Nucleus accumbens (tissue), 56 donors: ENCODE measurements around the gene TOMM7.
A peak's percentile ranks its signal among the peaks of the same experiment; 100 is the strongest.
"Not testable (repeated sequence)": the region's sequence is repeated elsewhere in the genome, so short reads cannot be mapped to it uniquely, and the experiment has no call there.

Experiments used
- DNase-seq, 56 donors: peaks; one replicate each; lab custom pipeline; 2025; lab: John Stamatoyannopoulos, UW

TOMM7 gene

DNA sequence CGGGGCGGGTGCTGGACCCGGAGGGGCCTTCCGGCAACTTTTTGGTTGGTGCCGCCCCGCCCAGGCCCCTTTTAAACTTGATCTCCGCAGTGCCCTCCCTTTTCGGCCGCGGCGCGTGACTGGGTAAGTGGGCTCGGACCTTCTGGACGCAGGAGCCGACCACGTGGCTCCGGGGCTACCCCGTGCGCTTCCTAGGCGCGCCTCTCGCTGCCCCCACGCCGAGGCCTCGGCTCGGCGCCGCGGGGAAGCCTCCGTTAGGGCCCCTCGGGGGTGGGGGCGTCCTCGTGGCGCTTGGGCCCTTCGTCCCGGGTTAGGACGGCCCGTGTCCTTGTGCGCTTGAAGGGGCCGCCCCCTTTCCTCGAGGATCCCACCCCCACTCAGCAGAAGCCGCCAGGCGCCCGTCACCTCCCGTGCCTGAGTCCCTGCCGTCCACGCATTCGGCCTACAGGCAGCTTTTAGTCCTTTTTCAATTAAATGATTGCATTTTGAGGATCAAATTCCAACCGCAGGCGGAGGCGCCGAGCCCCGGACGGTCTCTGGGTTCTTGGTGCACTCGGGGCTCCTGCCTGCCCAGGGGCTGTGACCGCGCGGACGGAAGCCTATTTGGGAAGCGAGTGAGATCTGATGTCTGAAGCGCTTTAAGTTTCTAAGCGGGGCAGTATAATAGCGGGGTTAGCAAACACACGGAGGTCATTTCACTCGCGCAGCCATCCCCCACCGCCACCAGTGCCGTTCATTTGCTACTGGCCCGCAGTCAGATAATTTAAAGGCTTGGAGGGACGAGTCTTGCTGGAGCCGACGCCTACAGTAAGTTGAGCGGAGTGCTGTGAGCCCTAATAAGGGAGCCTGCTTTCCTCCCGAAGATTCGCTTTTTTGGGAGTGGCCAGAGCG, 31.8 kb upstream of the TOMM7 start:
- peak in 39 of 56 donors; percentile 14 to 83 (median 44) for DNase-seq

DNA sequence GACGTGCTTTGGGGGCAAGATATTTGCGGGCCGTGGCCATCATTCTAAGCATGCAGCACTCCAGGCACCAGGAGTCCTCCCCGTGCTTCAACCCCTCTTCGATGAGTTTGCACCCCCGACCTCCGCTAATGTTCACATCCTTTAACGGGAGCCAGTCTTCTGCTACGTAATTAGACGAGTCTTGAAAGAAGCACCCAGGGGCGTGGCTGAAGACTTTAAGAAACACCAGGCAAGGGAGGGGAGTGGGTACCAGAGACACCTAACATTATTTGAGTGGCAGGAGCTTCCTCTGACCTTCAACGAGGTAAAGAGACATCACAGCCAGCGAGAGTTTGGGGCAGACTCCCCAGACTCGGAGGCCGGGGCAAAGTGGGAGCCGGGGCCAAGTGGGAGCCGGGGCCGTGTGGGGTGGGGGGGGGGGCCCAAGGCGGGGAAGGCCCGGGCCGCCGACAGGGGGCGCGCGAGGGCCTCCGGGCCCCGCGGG, 31.1 kb upstream of the TOMM7 start:
- DNase-seq, result peak in 1 of 56 donors; percentile 38

DNA sequence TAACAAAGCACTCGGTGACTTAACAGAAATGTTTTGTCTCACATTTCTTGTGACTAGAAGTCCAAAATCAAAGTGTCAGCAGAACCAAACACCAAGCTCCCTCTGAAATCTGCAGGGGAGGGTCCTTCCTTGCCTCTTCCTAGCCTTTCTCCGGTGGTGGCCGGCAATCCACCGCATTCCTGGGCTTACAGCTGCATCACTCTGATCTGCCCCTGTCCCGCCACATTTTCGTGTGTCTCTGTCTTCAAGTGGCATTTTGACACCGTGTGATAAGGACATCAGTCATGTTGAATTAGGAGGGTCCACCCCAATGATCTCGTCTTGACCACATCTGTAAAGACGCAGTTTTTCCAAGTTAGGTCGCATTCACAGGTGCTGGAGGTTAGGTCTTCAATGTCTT, 30.5 kb upstream of the TOMM7 start:
- DNase-seq, result no peak

DNA sequence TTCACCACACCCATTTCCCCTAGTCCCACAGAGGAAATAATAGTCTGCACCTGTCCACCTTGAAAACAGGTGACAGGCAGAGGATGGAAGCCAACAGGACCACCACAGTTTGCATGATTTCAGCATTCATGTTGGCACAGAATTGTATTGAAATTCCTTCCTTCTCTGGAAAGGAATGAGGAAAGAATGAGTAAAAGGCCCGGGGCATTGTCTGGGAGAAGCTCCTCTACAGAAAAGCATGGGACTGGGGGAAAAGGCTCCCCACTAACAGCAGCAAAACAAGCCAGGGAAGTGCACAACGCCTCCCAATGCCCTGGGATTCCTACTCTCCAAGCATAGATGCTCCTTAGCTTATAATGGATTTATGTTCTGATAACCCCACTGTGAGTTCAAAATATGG, 28.5 kb upstream of the TOMM7 start:
- no peak for DNase-seq

DNA sequence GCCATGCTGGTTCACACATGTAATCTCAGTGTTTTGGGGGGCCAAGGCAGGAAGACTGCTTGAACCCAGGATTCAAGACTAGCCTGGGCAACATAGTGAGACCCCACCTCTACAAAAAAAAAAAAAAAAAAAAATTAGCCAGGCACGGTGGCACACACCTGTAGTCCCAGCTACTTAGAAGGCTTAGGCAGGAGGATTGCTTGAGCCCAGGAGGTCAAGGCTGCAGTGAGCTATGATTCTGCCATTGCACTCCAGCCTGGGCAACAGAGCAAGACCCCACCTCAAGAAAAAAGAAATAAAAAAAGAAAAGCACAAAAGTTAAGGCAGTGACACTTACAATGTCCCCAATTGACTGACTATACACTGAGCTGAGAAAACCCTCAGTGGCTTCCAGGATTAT, 27.7 kb upstream of the TOMM7 start:
- not testable (repeated sequence) for DNase-seq

DNA sequence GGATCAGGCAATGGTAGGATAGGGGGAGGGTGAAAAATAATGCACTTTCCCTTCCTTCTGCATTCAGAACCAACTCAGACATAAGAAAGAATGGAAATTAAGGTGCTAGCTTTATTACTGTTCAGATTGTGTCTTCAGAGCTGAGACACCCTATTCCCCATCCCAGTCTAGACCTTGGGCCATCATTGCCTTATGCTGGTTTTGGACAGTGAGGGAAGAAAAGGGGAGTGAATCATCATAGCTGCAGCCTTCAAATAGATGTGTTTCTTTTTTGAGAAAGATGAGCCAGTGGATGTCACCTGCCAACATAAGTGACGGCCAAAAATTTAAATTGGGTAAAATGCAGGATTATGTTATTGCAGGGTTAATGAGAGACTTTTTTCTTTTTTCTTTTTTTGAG, 27.0 kb upstream of the TOMM7 start:
- DNase-seq, result no peak

DNA sequence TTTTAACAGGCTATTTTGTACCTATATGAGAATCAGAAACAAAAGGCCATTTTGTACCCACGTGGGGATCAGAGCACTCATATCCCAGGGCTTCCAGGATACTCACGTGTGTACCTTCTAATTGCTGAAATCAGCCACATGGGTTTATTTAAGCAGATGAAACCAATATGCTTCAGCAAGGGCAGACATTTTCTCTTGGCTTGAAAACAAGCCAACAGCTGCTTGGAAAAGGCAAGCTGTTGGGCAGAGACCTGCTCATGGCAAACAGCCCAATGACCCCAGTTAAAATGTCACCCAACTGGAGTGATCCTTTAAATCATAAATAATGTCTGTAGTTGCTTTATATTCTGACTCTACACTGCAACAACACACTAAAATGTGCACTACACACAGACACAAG, 26.5 kb upstream of the TOMM7 start:
- DNase-seq, result no peak

DNA sequence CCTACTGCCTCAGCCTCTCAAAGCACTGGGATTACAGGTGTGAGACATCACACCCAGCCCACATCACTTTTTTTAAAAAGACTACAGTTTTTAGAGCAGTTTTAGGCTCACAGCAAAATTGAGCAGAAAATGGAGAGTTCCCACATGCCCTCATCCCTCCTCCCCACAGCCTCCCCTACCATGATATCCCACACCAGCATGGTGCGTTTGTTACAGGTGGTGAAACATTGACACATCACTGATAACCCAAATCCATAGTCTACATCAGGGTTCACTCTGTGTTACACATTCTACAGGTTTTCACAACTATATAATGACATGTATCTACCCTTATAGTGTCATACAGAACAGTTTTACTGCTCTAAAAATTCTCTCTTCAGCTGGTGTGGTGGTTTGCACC, 24.3 kb upstream of the TOMM7 start:
- no peak for DNase-seq

DNA sequence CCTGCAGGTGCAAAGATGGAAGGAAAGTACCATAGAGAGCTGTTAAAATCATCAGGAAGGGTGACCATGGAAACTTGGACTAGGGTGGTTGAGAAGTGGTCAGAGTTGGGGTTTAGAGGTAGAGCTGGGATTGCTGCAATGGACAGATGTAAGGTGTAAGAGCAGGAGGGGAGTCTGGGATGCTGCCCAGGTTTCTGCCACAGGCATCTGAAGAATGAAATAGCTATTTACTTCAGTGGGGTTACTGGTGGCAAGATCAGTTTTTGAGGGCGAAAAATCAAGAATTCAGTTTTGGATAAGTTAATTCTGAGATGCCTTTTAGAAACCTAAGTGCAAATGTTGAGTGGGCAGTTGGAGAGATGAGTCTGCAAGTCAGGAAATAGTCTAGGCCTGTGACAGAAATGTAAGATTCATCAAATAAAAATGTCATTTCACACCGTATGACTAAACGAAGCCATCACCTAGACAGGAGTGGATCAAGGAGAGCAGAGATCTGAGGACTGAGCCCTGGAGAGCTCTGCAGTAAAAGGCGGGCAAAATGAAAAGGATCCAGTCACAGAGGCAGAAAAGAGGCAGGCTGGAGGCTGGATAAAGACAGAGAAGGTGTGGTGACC, 22.7 kb upstream of the TOMM7 start:
- DNase-seq, result no peak

DNA sequence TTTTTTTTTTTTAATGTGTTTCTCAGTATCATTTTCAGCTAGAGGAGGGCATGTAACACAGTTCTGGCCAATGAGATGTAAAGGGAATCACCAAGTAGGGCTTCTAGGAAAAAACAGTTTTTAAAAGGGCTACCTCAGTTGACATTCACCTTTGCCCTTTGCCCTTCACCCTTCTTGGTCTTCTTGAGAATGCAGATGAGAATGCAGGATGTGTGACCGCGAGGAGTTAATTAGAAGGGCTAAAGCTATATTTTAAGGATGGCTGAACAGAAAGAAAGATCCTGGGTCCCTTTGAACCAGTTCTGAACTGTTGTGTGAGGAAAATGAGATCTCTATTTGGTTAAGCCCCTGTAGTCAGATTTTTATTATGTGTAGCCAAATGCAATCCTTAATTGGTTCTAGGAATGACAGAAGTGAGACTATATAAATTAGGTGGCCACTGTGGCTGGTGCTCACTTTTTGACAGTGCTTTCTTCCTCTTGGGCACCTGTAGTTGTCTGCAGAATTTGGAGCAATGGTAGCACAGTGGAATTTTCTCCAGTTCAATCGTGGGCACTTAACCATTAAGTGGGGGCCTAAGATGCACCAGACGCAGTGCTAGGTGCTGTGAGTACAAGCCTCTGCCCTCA, 21.1 kb upstream of the TOMM7 start:
- DNase-seq, result no peak

DNA sequence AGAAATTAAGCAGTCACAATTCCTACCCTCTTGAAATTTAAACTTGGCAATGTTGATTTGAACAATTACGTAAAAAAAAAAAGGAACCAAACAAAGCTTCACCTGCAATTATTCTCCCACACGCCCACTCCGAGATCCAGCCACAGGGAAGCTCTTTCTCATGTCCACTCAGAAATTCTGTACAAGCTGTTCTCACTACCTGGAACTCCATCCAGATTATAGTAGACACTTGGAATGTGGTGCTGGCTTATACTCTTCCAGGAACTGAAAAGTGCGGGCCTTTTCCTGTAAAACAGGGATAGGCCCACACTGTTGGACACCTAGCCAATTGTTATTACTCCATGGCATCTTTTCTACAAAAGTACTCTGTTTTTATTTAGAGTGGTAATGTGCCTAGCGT, 20.3 kb upstream of the TOMM7 start:
- no peak for DNase-seq

DNA sequence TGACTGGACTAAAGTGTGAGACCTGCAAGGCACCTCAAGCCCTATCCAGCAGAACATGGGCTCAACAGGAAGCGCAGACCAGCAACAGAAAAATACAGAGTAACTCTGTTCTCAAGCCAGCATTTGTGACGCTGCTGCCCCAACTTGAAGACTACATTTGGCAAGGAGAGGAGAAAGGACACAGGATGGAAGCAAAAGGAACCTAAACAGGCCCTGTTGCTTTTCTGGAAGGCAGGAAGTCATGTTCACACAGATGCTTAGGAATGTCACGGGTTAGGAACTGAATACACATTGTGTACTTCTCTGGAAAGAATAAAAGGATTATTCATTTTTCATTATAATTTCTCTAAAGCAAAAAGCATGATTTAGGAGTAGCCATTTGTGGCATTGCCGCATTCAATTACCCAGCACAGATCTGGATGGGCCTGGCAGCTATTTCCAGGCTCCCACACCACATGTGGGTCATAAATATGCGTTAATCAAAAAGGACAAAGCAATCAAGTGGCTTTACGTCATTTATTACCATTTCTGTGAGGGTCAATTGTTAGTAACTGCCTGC, 19.8 kb upstream of the TOMM7 start:
- DNase-seq, result peak in 16 of 56 donors; percentile 13 to 53 (median 28)

DNA sequence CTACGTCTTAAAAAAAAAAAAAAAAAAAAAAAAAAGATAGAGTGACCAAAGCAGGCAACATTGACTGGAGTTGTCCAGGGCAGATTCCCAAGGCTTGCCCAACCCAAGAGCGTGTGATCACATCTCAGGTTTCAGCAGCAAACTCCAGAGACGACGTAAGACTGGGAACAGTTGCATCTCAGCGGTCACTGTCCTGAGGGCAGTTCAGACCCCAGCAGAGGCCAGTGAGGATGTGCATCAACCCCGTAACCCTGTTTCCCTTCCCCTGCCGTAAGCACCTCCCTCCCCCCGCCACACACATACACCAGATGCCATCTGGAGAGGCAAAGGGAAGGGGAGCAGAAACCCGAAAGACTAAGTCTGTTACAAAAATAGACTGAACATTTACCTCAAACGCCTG, 19.3 kb upstream of the TOMM7 start:
- peak in 1 of 56 donors; percentile 25 for DNase-seq

DNA sequence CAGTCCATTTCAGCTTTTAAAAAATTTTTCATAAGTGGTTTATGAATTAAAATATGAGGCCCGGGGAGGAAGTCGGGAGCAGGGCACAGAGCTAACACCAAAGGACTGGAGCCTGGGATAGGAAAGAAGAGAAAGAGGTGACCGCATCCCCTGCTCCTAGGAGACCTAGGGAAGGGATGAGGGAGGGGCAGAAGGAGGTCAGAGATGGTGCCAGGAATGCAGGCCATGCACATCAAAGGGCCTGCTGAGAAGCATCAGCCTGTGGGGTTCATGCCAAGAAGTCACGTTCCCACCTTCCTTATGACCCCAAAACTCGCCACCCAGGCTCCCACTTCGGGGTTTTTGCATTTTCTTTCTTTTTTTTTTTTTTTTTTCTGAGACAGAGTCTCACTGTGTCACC, 14.7 kb upstream of the TOMM7 start:
- DNase-seq, result no peak

DNA sequence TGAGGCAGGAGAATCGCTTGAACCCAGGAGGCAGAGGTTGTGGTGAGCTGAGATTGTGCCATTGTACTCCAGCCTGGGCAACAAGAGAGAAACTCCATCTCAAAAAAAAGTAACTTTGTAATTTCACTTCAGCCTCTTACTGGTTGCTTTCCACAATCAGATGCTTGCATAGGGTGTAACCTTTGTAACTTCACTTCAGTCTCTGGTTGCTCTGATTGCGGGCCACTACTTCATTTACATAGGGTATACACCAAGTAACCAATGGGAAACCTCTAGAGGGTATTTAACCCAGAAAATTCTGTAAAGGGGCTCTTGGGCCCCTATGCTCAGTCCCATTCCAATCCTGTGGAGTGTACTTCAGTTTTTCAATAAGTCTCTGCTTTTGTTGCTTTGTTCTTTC, 13.9 kb upstream of the TOMM7 start:
- not testable (repeated sequence) for DNase-seq

DNA sequence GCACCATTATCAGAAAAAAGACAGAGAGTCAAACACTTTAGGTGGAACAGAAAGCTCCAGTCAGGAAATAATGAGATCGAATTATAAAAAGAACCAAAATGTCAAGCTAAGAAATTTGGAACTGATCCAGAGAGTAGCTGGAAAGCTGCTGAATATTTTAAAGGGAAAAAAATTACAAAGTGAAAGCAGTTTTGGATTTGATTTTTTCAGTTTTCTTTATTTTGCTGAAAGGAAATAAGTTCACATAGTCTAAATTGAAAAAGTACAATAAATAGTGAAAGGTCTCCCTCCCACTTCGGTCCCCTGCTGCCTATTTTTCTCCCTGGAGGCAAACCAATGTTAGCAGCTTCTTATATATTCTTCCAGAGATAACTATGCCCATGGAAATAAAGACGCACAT, 11.3 kb upstream of the TOMM7 start:
- DNase-seq, result no peak

DNA sequence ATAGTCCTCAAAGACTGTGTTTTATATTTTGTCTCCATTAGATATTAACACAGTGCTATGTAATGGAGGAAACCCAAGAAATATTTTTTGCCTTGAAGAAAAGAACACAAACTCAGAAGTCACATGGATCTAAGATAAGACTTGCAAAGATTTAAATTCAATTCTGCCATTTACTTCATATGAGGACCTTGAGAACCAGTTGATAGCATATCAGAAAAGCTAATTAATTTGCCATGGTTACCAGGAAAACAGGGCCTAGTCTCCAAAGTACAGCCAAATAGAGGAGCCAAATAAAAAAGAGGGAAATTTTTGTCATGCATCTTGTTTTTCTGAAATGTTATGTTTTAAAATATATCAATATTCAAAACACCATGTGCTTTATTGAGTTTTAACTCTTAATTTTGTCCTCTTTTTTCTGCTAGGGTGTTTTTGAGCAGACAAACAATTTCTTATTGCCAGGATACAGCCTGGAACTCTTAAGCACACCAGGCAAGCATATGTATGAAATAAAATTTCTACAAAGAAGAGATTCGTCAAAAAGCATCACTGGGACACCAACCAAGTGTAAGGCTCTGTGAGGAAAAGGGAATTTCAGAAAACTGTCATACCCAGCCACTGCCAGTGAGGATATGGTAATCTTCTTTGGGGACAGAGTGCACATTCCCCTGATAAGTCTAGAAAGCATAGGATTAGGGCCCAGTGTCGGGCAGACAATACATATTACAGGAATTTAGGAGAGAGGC, 10.6 kb upstream of the TOMM7 start:
- no peak for DNase-seq

DNA sequence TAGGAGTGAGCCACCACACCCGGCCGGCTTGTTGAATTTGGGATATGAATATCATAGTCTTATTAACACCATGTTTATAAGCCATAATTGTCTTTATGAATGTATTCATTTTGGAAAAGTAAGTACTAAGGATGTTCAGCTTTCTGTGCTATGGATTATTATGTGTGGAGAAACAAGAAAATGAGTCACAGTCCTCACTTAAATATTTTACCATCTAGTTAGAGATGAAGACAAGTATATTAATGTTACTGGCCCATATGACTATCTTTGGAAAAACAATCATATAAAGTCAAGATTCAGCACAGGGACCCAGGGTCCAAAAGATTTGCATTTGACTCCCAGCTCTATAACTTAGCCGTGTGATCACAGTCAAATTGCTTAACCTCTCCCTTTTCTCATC, 9.8 kb upstream of the TOMM7 start:
- DNase-seq, result no peak

DNA sequence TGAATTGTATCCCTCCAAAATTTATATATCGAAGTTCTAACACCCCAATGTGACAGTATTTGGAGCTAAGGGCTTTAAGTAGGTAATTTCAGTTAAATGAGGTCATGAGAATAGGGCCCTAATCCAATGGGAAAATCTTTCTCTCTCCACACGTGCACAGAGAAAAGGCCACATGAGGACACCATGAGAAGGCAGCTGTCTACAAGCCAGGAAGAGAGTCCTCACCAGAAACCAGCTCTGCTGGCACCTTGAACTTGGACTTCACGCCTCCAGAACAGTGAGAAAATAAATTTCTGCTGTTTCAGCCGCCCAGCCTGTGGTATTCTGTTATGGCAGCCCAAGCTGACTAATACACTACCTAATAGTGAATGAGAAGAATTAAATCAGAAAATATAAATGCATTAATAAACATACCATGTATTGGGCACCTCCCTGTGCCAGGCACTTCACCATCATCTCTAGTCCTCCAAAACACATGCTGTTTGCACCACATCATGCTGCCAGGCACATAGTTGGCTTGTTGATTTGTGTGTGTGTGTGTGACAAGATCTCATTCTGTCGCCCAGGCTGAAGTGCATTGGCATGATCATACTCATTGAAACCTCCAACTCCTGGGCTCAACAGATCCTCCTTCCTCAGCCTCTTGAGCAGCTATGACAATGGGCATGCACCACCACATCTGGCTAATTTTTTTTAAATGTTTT, 9.1 kb upstream of the TOMM7 start:
- DNase-seq, result no peak

DNA sequence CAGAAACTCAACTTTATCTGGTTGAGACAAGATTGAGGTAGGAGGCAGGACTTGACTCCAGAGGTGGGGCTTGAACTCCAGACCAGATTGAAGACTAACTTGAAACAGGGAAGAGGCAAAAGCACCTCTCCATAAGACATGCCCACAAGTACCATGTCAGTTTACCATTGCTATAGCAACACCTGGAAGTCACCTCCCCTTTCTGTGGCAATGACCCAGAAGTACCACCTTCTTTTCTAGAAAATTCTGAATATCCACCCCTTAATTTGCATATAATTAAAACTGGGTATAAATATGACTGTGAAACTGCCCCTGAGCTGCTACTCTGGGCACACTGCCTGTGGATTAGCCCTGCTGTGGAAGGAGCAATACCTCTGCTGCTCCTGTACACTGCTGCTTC, 4.9 kb upstream of the TOMM7 start:
- no peak for DNase-seq
